ENCODE data around the gene PKM.

The PKM gene

GRCh38 chr15:72248514-72248913, 17.5 kb upstream of the PKM start:
- H3K36me3 Mint-ChIP-seq (ENCODE audit: low read depth), result peaks cover 82% of the 10 kb centered on the region
- H3K9me3 Mint-ChIP-seq, result no peaks in the 10 kb centered on the region
- no peak overlapping the region for H3K4me3 Mint-ChIP-seq
- peak overlapping the region; percentile 48 for H3K27ac Mint-ChIP-seq
- H3K4me1 Mint-ChIP-seq (ENCODE audit: low read depth), result peaks cover 26% of the 10 kb centered on the region
- intact Hi-C loops (cut with micrococcal nuclease), result no loop called here
- no peaks in the 10 kb centered on the region for H3K27me3 Mint-ChIP-seq

DNA sequence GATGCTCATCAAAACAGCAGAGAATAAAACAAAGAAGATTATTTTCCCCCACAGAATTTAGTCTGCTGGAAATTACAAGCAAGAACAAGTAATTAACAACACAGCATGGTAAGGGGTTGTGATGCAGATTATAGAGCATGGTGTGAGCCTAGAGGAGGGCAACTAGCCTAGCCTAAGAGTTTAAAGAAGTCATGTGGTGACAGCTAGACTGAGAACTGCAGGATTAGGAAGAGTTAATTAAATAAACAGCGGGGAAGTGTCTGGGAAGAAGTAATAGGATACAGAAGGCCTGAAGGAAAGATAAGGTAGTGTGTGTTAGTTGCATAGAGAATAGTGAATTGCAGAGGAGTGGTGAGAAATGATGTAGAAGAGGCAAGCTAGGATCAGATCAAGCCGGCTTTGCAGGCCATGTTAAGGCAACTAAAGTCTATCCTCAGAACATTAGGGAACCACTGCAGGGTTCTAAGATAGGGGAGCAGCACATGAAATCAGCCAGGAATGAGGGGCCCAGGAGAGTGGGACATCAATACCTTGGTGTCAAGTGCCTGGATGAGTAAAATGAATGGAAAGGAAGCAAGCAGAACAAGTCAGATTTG, 11.9 kb upstream of the PKM start:
- H3K27me3 Mint-ChIP-seq, result no peaks in the 10 kb centered on the region
- peaks cover 73% of the 10 kb centered on the region for H3K36me3 Mint-ChIP-seq (ENCODE audit: low read depth)
- no peak overlapping the region for H3K4me3 Mint-ChIP-seq
- intact Hi-C loops (cut with micrococcal nuclease), result no loop called here
- peaks cover 5% of the 10 kb centered on the region for H3K4me1 Mint-ChIP-seq (ENCODE audit: low read depth)
- H3K9me3 Mint-ChIP-seq, result no peaks in the 10 kb centered on the region
- no peak overlapping the region for H3K27ac Mint-ChIP-seq

GRCh38 chr15:72239652-72240051, 8.7 kb upstream of the PKM start:
- no peaks in the 10 kb centered on the region for H3K27me3 Mint-ChIP-seq
- intact Hi-C loops (cut with micrococcal nuclease), result loop anchor here (10.0 kb wide), 1 partner anchor 235 kb away; the partner anchor contains the start of gene ARIH1
- H3K4me1 Mint-ChIP-seq (ENCODE audit: low read depth), result peaks cover 28% of the 10 kb centered on the region
- no peak overlapping the region for H3K27ac Mint-ChIP-seq
- H3K36me3 Mint-ChIP-seq (ENCODE audit: low read depth), result peaks cover 51% of the 10 kb centered on the region
- H3K9me3 Mint-ChIP-seq, result no peaks in the 10 kb centered on the region
- H3K4me3 Mint-ChIP-seq, result no peak overlapping the region

DNA sequence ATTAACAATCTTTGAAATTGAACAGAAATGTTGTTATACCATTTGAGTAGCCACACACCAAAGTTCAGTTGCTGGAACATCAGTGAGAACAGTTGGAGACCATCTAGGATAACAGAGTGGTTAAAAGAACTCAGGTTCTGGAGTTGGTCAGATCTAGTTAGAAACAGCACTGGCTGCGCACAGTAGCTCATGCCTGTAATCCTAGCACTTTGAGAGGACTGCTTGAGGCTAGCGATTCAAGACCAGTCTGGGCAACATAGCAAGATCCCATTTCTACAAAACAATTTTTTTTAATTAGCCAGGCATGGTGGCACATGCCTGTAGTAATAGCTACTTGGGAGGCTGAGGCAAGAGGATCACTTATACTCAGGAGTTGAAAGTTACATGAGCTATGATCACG, 7.6 kb upstream of the PKM start:
- intact Hi-C loops (cut with micrococcal nuclease), result loop anchor here (10.0 kb wide), 1 partner anchor 236 kb away; the partner anchor contains the start of gene ARIH1
- no peak overlapping the region for H3K27ac Mint-ChIP-seq
- H3K27me3 Mint-ChIP-seq, result no peaks in the 10 kb centered on the region
- H3K36me3 Mint-ChIP-seq (ENCODE audit: low read depth), result peaks cover 41% of the 10 kb centered on the region
- H3K4me1 Mint-ChIP-seq (ENCODE audit: low read depth), result peaks cover 34% of the 10 kb centered on the region
- H3K4me3 Mint-ChIP-seq, result no peak overlapping the region
- no peaks in the 10 kb centered on the region for H3K9me3 Mint-ChIP-seq

DNA sequence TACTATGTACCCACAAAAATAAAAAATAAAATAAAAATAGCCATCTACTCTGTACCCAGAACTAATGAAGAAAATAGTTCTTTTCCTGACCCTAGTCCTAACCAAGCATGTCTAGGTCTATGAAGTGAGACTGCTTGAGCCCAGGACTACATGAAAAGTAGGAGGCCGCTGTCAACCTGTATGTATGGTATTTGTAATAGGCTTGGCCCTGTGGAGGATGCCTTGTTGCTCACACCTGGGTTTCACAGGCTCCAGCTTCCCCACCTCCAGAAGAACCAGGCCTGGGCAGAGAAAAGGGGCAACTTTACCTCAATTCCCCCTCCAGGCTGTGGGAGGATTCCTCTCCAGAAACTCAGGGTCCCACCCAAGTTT, 6.8 kb upstream of the PKM start:
- no peaks in the 10 kb centered on the region for H3K9me3 Mint-ChIP-seq
- H3K4me3 Mint-ChIP-seq, result no peak overlapping the region
- H3K36me3 Mint-ChIP-seq (ENCODE audit: low read depth), result peaks cover 33% of the 10 kb centered on the region
- H3K27me3 Mint-ChIP-seq, result no peaks in the 10 kb centered on the region
- intact Hi-C loops (cut with micrococcal nuclease), result loop anchor here (10.0 kb wide), 1 partner anchor 237 kb away; the partner anchor contains the start of gene ARIH1
- peaks cover 40% of the 10 kb centered on the region for H3K4me1 Mint-ChIP-seq (ENCODE audit: low read depth)
- peak overlapping the region; percentile 80 for H3K27ac Mint-ChIP-seq

DNA sequence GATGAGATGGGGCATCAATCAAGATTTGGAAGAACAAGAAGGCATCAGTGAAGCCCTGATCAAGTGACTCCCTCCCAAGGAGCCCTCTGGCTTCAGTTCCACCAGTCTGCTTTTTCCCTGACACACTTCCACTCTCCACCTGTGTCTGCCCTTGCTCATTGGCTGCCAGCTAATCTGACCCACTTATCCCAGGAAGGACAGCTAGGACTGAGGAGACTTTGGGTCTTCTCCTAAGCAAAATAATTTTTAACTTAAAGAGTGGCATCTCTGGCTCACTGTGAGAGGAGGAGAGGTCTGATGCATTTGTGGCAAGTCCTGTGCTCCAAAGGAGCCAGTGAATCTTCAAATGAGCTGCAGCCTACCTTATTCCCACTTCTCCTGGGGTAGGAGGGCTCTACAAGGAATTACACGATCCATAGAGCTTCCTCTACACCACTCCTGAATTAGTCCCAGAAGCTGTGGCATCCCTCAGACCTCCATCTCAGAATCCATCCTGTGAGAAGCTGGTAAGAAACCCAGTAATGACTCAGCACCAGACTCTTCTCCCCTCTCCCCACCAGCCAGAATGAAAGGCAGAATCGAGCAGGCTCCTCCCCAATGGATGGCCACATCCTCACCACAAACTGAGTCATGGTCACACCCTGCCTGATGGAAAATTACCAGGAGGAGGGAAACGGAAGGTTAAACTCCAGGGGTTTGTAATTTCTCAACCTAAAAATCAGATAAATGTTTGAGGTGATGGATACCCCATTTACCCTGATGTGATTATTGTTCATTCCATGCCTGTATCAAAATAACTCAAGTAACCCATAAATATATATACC, 6.3 kb upstream of the PKM start:
- Mint-ChIP-seq H3K4me3 (peak overlapping the region; percentile 51), H3K36me3 (ENCODE audit: low read depth) (peaks cover 27% of the 10 kb centered on the region), H3K4me1 (ENCODE audit: low read depth) (peaks cover 46% of the 10 kb centered on the region), H3K27me3 (no peaks in the 10 kb centered on the region), H3K9me3 (no peaks in the 10 kb centered on the region), H3K27ac (peak overlapping the region; percentile 80)
- intact Hi-C loops (cut with micrococcal nuclease), result loop anchor here (10.0 kb wide), 1 partner anchor 238 kb away; the partner anchor contains the start of gene ARIH1

- intact Hi-C loops (cut with micrococcal nuclease), result loop anchor here (10.0 kb wide), 1 partner anchor 238 kb away; the partner anchor contains the start of gene ARIH1
- Mint-ChIP-seq H3K9me3 (no peaks in the 10 kb centered on the region), H3K27me3 (no peaks in the 10 kb centered on the region), H3K4me1 (ENCODE audit: low read depth) (peaks cover 54% of the 10 kb centered on the region), H3K27ac (peak overlapping the region; percentile 80), H3K36me3 (ENCODE audit: low read depth) (peaks cover 24% of the 10 kb centered on the region), H3K4me3 (peak overlapping the region; percentile 51)
Measured at GRCh38 chr15:72236381-72237003, 5.5 kb upstream of the PKM start.

DNA sequence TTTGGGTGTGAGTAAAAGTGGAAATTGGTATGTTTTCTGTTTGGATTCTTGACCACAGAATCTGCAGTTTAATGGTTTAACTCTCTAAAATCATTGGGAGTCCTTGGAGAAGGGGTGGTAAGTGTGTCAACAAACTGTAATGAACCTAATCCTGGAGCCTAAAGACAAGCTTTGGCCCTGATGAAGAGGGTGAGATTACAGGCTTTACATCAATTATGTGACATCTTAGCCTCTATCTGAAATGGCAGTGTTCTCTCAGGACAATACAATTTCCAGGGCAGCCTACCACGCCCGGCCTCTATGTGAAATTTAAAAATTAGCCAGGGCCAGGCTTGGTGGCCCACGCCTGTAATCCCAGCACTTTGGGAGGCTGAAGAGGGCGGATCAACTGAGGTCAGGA, 4.3 kb upstream of the PKM start:
- no peaks in the 10 kb centered on the region for H3K27me3 Mint-ChIP-seq
- no peak overlapping the region for H3K4me3 Mint-ChIP-seq
- intact Hi-C loops (cut with micrococcal nuclease), result loop anchor here (10.0 kb wide), 1 partner anchor 240 kb away; the partner anchor contains the start of gene ARIH1
- no peak overlapping the region for H3K27ac Mint-ChIP-seq
- peaks cover 55% of the 10 kb centered on the region for H3K4me1 Mint-ChIP-seq (ENCODE audit: low read depth)
- H3K36me3 Mint-ChIP-seq (ENCODE audit: low read depth), result peaks cover 23% of the 10 kb centered on the region
- H3K9me3 Mint-ChIP-seq, result no peaks in the 10 kb centered on the region

DNA sequence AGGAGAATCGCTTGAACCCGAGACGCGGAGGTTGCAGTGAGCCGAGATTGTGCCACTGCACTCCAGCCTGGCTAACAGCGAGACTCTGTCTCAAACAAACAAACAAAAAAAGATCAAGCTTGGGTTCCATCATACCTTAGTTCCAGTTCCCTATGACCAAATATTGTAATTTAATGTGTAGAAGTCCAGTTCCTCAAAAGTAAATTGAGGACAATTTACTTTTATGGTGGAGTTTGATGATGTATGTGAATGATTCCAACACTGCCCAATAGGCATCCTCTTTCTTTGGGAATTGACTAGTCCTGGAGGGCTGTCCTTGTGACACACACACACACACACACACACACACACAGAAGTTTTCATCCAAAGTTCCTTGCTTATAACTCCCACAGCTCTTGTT, 2.8 kb upstream of the PKM start:
- H3K4me1 Mint-ChIP-seq (ENCODE audit: low read depth), result peaks cover 63% of the 10 kb centered on the region
- H3K36me3 Mint-ChIP-seq (ENCODE audit: low read depth), result peaks cover 26% of the 10 kb centered on the region
- no peaks in the 10 kb centered on the region for H3K27me3 Mint-ChIP-seq
- intact Hi-C loops (cut with micrococcal nuclease), result loop anchor here (5.0 to 10.0 kb wide), 3 partner anchors 36 to 241 kb away; partner anchors contain the start of genes ARIH1, GRAMD2A and HEXA
- H3K9me3 Mint-ChIP-seq, result no peaks in the 10 kb centered on the region
- peak overlapping the region; percentile 98 for H3K27ac Mint-ChIP-seq
- no peak overlapping the region for H3K4me3 Mint-ChIP-seq

GRCh38 chr15:72231833-72232478, 966 bp upstream of the PKM start:
- intact Hi-C loops (cut with micrococcal nuclease), result loop anchor here (5.0 to 10.0 kb wide), 3 partner anchors 35 to 243 kb away; partner anchors contain the start of genes ARIH1, GRAMD2A and HEXA
- peaks cover 68% of the 10 kb centered on the region for H3K4me1 Mint-ChIP-seq (ENCODE audit: low read depth)
- peak overlapping the region; percentile 98 for H3K27ac Mint-ChIP-seq
- peak overlapping the region; percentile 93 for H3K4me3 Mint-ChIP-seq
- H3K9me3 Mint-ChIP-seq, result no peaks in the 10 kb centered on the region
- peaks cover 44% of the 10 kb centered on the region for H3K36me3 Mint-ChIP-seq (ENCODE audit: low read depth)
- no peaks in the 10 kb centered on the region for H3K27me3 Mint-ChIP-seq

- Mint-ChIP-seq H3K4me3 (peak overlapping the region; percentile 93), H3K36me3 (ENCODE audit: low read depth) (peaks cover 58% of the 10 kb centered on the region), H3K27ac (peak overlapping the region; percentile 98), H3K9me3 (no peaks in the 10 kb centered on the region), H3K27me3 (no peaks in the 10 kb centered on the region), H3K4me1 (ENCODE audit: low read depth) (peaks cover 72% of the 10 kb centered on the region)
- intact Hi-C loops (cut with micrococcal nuclease), result loop anchor here (1.0 to 10.0 kb wide), 4 partner anchors 33 to 244 kb away; partner anchors contain the start of genes ARIH1, GRAMD2A, HEXA and PARP6
Measured at GRCh38 chr15:72230197-72231065, 559 bp downstream of the PKM start.

DNA sequence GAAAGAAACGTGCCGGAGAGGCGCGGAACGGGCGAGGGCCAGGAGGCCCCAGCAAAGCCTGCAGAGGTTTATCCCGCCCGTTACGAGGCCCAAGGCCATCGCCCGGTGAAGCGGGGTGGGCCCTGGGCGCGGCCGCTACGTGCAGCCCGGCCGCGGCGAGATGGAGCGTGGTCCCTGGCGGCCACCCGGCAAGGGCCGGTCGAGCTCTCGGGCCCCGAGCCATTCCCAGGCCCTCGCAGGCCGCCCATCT, 1.1 kb downstream of the PKM start:
- H3K9me3 Mint-ChIP-seq, result no peaks in the 10 kb centered on the region
- peak overlapping the region; percentile 98 for H3K27ac Mint-ChIP-seq
- H3K27me3 Mint-ChIP-seq, result no peaks in the 10 kb centered on the region
- peaks cover 69% of the 10 kb centered on the region for H3K4me1 Mint-ChIP-seq (ENCODE audit: low read depth)
- intact Hi-C loops (cut with micrococcal nuclease), result loop anchor here (1.0 to 10.0 kb wide), 4 partner anchors 33 to 245 kb away; partner anchors contain the start of genes ARIH1, GRAMD2A, HEXA and PARP6
- H3K36me3 Mint-ChIP-seq (ENCODE audit: low read depth), result peaks cover 62% of the 10 kb centered on the region
- H3K4me3 Mint-ChIP-seq, result peak overlapping the region; percentile 93

Data from dendritic cell treated with granulocyte-macrophage colony-stimulating factor and Interleukin-4, amounts not matched to agents 40 ng/mL and 50 ng/mL, for 4 days (primary cell).